ENCODE measurements around the gene PRKCH. TPM values are rescaled to one million over a fixed set of nuclear protein-coding genes. Genes with fewer than 3 reads are reported as not detected.

PRKCH gene
- polyA plus RNA-seq, 2 of the 4 experiments (the other 2 are of a cell fraction): 10.0 to 10.2 TPM

DNA sequence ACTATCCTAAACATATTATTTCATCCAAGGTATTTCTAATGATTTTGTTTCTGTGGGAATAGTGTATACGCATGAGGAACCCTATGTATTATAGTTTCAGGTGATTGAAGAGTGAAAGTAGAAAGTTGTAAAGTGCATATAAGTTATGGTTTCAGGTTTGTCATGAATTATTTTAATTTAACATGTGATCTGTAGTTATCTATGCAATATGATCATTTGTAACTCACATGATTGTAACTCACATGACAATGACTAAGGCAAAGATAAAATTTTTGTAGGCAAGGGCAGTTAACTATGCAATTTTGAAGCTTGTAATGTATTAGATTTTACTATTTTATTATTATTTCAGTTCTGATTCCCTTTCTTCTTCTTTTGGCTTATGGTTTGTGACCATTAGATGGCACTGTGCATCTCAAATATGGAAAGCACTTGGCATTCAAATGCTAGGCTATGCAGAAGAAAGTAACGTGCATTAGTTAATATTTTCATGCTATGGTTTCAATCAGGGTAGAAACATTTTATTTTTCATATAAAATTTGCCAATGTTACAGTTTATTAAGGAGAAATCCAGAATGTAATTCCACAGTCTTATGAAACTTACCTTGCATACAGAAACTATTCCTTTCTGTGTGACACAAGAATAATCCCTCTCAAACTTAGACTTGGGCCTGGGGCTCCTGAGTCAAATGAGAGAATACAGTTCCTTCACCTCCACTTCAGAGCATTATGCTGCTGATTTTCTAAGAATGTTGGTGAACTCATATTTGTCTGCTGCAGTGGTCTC is 24.5 kb upstream of the PRKCH start:
- POLR2A ChIA-PET: no interaction called here
- Histone ChIP-seq H3K4me1 (peaks cover 11% of the 10 kb centered on the region; the same call in 2 of the 3 replicates), H3K4me3 (no peak overlapping the region), H3K9me3 (no peaks in the 10 kb centered on the region), H3K27ac (peak overlapping the region in 1 of 2 experiments; percentile 22; a peak in 1 of 6 replicates), H3K4me2 (peak overlapping the region; percentile 39; the same call in 1 of the 3 replicates)
- WGBS (ENCODE audit: missing lambda C conversion rate): 6% methylated on average over 2 of the region's 2 CpGs
- peak; percentile 84 for FAIRE-seq
- peak; percentile 35 to 49 for DNase-seq (ENCODE audit: low read depth in 1 of 2, low spot score in 1 of 2)
- TF ChIP-seq SMC3 (IDR thresholded peaks at IDR 0.05): peak; percentile 74
- TF ChIP-seq, protein P1, sequence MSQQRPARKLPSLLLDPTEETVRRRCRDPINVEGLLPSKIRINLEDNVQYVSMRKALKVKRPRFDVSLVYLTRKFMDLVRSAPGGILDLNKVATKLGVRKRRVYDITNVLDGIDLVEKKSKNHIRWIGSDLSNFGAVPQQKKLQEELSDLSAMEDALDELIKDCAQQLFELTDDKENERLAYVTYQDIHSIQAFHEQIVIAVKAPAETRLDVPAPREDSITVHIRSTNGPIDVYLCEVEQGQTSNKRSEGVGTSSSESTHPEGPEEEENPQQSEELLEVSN (IDR thresholded peaks at IDR 0.05; ENCODE audit: borderline replicate concordance, low read depth): no peak
- TF ChIP-seq, protein P2, sequence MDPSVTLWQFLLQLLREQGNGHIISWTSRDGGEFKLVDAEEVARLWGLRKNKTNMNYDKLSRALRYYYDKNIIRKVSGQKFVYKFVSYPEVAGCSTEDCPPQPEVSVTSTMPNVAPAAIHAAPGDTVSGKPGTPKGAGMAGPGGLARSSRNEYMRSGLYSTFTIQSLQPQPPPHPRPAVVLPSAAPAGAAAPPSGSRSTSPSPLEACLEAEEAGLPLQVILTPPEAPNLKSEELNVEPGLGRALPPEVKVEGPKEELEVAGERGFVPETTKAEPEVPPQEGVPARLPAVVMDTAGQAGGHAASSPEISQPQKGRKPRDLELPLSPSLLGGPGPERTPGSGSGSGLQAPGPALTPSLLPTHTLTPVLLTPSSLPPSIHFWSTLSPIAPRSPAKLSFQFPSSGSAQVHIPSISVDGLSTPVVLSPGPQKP (IDR thresholded peaks at IDR 0.05; ENCODE audit: low read depth, low read length): no peak
- TF ChIP-seq RAD21 (conservative IDR thresholded peaks at IDR 0.05 in 1 of 2, IDR thresholded peaks at IDR 0.05 in 1 of 2): peak; percentile 76 to 78
- no peak for TF ChIP-seq POLR2A (IDR thresholded peaks at IDR 0.05; ENCODE audit: low read length)
- TF ChIP-seq EHMT2 (IDR thresholded peaks at IDR 0.05; ENCODE audit: low read depth): no peak
- TF ChIP-seq HEYL (CRISPR knock-in tag; IDR thresholded peaks at IDR 0.05): no peak
- TF ChIP-seq, protein P3, sequence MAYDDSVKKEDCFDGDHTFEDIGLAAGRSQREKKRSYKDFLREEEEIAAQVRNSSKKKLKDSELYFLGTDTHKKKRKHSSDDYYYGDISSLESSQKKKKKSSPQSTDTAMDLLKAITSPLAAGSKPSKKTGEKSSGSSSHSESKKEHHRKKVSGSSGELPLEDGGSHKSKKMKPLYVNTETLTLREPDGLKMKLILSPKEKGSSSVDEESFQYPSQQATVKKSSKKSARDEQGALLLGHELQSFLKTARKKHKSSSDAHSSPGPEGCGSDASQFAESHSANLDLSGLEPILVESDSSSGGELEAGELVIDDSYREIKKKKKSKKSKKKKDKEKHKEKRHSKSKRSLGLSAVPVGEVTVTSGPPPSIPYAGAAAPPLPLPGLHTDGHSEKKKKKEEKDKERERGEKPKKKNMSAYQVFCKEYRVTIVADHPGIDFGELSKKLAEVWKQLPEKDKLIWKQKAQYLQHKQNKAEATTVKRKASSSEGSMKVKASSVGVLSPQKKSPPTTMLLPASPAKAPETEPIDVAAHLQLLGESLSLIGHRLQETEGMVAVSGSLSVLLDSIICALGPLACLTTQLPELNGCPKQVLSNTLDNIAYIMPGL (CRISPR knock-in tag; IDR thresholded peaks at IDR 0.05; ENCODE audit: borderline replicate concordance): no peak
- TF ChIP-seq, protein P4, sequence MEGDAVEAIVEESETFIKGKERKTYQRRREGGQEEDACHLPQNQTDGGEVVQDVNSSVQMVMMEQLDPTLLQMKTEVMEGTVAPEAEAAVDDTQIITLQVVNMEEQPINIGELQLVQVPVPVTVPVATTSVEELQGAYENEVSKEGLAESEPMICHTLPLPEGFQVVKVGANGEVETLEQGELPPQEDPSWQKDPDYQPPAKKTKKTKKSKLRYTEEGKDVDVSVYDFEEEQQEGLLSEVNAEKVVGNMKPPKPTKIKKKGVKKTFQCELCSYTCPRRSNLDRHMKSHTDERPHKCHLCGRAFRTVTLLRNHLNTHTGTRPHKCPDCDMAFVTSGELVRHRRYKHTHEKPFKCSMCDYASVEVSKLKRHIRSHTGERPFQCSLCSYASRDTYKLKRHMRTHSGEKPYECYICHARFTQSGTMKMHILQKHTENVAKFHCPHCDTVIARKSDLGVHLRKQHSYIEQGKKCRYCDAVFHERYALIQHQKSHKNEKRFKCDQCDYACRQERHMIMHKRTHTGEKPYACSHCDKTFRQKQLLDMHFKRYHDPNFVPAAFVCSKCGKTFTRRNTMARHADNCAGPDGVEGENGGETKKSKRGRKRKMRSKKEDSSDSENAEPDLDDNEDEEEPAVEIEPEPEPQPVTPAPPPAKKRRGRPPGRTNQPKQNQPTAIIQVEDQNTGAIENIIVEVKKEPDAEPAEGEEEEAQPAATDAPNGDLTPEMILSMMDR (IDR thresholded peaks at IDR 0.05): peak; percentile 85
- TF ChIP-seq HOXB5 (CRISPR knock-in tag; IDR thresholded peaks at IDR 0.05): no peak
- ATAC-seq: peak; percentile 58 to 84; a peak in 3 of 6 replicates
- CTCF ChIA-PET: interaction anchor here (0.6 to 2.0 kb wide), 16 partner anchors 8 to 830 kb away, joined by 3 to 11 read pairs (median 4); partner anchors contain the start of gene TMEM30B

DNA sequence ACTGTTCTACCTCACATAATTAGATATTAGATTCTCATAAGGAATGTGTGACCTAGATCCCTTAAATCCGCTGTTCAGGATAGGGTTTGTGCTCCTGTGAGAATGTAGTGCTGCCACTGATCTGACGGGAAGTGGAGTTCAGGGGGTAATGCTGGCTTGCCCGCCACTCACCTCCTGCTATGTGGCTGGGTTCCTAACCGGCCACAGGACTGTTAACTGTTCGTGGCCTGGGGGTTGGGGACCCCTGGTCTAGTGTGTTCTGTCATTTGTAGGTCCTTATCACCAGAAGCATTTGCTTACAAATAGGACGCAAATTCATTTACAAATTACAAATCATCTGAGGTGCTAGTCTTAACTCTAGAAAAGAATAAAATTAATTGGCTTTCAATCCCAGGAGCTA is 23.8 kb upstream of the PRKCH start:
- ATAC-seq (no peak), FAIRE-seq (no peak), DNase-seq (ENCODE audit: low read depth in 1 of 2, low spot score in 1 of 2) (no peak)
- ChIA-PET CTCF (interaction anchor here (1.0 to 2.0 kb wide), 7 partner anchors 11 to 829 kb away, joined by 3 to 6 read pairs (median 4); no protein-coding TSS in a partner anchor), POLR2A (no interaction called here)
- Histone ChIP-seq H3K27ac (peak overlapping the region in 1 of 2 experiments; percentile 39; a peak in 2 of 6 replicates), H3K4me3 (no peak overlapping the region), H3K9me3 (no peaks in the 10 kb centered on the region), H3K4me1 (peaks cover 11% of the 10 kb centered on the region; the same call in 2 of the 3 replicates), H3K4me2 (no peak overlapping the region)
- WGBS (ENCODE audit: missing lambda C conversion rate): 60% methylated on average over 6 of the region's 6 CpGs
- TF ChIP-seq, protein P5, sequence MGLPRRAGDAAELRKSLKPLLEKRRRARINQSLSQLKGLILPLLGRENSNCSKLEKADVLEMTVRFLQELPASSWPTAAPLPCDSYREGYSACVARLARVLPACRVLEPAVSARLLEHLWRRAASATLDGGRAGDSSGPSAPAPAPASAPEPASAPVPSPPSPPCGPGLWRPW (IDR thresholded peaks at IDR 0.05): no peak
- TF ChIP-seq, protein P6, sequence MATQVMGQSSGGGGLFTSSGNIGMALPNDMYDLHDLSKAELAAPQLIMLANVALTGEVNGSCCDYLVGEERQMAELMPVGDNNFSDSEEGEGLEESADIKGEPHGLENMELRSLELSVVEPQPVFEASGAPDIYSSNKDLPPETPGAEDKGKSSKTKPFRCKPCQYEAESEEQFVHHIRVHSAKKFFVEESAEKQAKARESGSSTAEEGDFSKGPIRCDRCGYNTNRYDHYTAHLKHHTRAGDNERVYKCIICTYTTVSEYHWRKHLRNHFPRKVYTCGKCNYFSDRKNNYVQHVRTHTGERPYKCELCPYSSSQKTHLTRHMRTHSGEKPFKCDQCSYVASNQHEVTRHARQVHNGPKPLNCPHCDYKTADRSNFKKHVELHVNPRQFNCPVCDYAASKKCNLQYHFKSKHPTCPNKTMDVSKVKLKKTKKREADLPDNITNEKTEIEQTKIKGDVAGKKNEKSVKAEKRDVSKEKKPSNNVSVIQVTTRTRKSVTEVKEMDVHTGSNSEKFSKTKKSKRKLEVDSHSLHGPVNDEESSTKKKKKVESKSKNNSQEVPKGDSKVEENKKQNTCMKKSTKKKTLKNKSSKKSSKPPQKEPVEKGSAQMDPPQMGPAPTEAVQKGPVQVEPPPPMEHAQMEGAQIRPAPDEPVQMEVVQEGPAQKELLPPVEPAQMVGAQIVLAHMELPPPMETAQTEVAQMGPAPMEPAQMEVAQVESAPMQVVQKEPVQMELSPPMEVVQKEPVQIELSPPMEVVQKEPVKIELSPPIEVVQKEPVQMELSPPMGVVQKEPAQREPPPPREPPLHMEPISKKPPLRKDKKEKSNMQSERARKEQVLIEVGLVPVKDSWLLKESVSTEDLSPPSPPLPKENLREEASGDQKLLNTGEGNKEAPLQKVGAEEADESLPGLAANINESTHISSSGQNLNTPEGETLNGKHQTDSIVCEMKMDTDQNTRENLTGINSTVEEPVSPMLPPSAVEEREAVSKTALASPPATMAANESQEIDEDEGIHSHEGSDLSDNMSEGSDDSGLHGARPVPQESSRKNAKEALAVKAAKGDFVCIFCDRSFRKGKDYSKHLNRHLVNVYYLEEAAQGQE (IDR thresholded peaks at IDR 0.05): no peak
- TF ChIP-seq FOSL2 (IDR thresholded peaks at IDR 0.05) (no peak), FOSL2 (CRISPR knock-in tag; IDR thresholded peaks at IDR 0.05) (no peak), CHD2 (IDR thresholded peaks at IDR 0.05; ENCODE audit: low read length, partially characterized antibody) (no peak), CBX8 (IDR thresholded peaks at IDR 0.05) (no peak), CEBPB (IDR thresholded peaks at IDR 0.05) (no peak), FOSB (CRISPR knock-in tag; IDR thresholded peaks at IDR 0.05) (no peak), HEYL (CRISPR knock-in tag; IDR thresholded peaks at IDR 0.05) (no peak), KDM5A (IDR thresholded peaks at IDR 0.05) (no peak), ZNF302 (CRISPR knock-in tag; IDR thresholded peaks at IDR 0.05) (no peak), CBX2 (IDR thresholded peaks at IDR 0.05; ENCODE audit: borderline replicate concordance, low read depth) (no peak), HOXB13 (CRISPR knock-in tag; IDR thresholded peaks at IDR 0.05; ENCODE audit: low read depth) (no peak), GATA3 (IDR thresholded peaks at IDR 0.05; ENCODE audit: borderline replicate concordance) (no peak)
- TF ChIP-seq, protein P1 (IDR thresholded peaks at IDR 0.05; ENCODE audit: borderline replicate concordance, low read depth): no peak
- TF ChIP-seq, protein P7, sequence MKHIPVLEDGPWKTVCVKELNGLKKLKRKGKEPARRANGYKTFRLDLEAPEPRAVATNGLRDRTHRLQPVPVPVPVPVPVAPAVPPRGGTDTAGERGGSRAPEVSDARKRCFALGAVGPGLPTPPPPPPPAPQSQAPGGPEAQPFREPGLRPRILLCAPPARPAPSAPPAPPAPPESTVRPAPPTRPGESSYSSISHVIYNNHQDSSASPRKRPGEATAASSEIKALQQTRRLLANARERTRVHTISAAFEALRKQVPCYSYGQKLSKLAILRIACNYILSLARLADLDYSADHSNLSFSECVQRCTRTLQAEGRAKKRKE (CRISPR knock-in tag; IDR thresholded peaks at IDR 0.05; ENCODE audit: low read depth): no peak

All from A549 (cell line).